ENCODE results near the gene TLR4. TPM values are rescaled to one million over a fixed set of nuclear protein-coding genes. Genes with fewer than 3 reads are reported as not detected.

TLR4 gene
- total RNA-seq, 4 donors from 2014 or later, result 54.1 to 106 (median 78.5) TPM

DNA sequence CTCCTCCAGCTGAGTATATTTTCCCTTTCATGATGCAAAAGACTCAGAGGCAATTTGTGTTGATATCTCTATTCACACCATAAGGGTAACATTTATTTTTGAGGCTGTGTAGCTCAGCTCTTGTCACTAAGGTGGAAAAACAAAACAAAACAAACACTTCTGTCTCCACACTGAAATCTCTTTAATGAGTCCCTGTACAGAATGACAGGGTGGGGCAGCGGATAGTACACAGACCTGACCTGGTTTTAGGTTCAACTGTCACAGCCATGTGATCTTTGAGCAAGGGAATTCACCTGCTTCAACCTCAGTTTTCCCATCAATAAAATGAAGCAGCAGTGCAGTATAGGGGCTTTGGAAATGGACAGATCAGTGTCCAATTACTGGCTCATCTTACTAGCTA is 29.3 kb downstream of the TLR4 start:
- TF ChIP-seq, protein P1, sequence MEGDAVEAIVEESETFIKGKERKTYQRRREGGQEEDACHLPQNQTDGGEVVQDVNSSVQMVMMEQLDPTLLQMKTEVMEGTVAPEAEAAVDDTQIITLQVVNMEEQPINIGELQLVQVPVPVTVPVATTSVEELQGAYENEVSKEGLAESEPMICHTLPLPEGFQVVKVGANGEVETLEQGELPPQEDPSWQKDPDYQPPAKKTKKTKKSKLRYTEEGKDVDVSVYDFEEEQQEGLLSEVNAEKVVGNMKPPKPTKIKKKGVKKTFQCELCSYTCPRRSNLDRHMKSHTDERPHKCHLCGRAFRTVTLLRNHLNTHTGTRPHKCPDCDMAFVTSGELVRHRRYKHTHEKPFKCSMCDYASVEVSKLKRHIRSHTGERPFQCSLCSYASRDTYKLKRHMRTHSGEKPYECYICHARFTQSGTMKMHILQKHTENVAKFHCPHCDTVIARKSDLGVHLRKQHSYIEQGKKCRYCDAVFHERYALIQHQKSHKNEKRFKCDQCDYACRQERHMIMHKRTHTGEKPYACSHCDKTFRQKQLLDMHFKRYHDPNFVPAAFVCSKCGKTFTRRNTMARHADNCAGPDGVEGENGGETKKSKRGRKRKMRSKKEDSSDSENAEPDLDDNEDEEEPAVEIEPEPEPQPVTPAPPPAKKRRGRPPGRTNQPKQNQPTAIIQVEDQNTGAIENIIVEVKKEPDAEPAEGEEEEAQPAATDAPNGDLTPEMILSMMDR (IDR thresholded peaks at IDR 0.05; ENCODE audit: low read depth), result no peak

DNA sequence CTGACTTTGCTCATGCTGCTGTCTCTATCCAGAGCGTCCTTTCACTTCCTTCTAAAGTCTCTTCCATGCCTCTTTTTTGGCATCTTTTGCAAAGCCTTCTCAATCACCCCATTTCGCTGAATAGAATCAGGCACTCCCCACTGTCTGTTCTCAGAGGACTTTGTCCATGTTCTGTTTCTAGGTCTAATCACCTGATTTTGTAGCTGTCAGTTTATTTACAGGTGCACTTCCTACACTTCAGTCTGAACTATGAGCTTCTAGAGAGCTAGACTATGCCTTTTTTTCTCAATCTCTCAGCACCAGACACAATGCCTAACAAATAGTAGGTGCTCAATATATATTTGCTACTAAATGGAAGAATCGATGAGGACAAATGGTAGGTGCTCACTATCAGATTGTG is 29.9 kb downstream of the TLR4 start:
- TF ChIP-seq, protein P1 (IDR thresholded peaks at IDR 0.05; ENCODE audit: low read depth), result no peak

DNA sequence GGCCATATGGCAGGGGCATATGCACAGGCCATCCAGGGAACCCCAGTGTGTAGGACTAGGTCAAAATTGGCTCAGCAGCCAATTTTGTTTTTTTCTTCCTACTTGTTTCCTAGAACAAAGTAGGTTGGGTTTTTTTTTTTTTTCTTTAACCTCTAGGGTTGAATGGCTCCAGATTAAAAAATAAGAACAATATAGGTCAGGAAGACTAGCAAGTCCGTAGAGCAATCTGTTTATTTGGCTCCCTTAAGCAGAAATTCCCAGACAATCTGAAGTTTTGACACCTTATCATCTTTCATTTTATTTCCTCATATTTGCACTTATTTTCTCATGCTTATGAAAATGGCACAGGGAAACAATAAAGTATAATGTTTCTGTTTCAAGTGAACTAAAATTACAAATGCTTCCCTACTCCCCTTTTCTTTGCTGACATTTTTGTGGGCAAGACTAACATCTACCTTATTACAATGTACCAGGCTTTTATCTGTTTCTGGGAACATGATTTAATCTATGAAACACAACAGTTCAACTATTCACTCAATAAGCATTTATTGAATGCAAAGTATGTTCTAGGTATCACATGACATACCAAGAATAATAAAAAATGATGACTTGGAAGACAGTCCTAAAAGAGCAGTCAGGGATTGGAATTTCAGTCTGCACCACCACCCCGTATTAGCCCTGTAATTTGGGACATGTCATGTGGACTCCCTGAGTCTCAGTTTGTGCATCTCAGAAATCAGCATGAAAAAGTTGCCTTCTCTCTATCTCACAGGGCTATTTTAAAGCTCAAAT is 30.5 kb downstream of the TLR4 start:
- TF ChIP-seq, protein P1 (IDR thresholded peaks at IDR 0.05; ENCODE audit: low read depth), result no peak

DNA sequence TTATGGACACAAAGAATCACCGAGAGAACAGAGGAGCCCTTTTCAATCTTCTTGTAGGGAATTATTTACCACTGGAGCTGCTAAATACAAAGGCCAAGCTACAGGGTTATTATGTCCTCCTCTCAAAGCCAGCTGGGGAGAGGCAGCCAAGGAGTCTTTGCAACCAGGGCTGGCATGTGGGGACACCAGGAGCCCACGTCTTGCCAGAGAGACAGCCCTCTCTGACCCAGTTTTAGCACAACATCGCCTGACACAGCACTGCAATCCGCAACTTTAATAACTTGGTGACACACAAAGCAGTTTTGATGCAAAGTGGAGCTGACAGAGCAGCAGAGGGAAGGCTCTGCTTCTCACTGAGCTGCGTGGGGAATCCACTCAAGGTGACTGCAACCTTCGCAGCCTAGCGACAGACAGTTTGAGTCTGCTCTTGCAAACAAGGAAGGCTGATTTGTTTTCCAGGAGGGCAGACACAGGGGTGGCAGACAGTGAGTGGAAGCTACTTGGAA is 33.6 kb downstream of the TLR4 start:
- TF ChIP-seq, protein P1 (IDR thresholded peaks at IDR 0.05; ENCODE audit: low read depth), result no peak

DNA sequence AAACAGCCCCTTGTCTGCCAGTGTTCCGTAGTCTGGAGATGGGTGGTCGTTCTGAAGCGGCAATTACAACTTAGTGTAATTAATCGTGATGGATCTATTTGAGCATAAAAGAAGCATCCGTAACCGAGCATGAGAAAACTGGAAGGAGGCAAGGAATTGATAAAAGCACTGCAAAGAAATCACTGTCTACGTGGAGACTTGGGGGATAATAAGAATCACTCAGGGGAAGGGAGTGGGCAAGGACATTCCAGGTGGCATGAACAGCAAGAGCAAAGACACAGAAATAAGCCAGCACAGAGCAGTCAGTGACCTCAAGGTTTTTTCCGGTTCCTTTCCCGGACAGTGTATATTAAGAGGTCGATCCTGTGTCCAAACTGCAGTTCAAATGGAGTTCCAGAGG is 35.0 kb downstream of the TLR4 start:
- TF ChIP-seq, protein P1 (IDR thresholded peaks at IDR 0.05; ENCODE audit: low read depth), result no peak

DNA sequence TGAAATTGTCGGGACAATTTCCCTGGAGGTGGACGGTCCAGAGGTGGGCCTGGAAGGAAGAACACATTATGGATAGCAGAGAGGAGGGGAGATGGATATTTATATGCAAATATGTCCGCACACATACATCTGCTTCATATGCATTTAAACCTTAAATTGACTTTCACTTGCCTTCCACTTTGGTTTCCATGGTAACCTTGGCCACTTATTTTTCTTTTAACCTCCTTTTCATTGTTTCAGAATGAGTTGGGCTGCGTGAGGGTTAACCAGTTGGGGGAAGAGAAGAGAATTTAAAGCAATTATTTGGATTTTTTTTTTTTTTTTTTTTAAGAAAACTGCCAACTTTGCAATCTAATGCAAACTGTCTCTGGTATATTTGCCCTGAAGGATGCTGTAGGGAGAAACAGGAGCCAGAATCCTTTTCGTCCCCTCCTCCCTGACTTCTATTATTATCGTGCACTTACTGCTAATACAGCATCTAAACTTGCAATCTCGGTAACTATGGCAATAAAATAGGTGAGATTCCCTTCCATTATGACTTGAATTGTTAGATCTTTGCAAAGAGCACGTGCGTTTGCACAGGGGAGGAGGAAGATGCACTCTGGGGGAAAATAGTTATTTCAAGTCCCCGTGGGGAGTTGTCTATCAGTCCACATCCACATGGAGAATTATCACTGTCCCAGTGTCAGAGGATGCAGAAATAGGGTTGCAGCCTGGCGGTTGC is 35.6 kb downstream of the TLR4 start:
- TF ChIP-seq, protein P1 (IDR thresholded peaks at IDR 0.05; ENCODE audit: low read depth), result no peak

DNA sequence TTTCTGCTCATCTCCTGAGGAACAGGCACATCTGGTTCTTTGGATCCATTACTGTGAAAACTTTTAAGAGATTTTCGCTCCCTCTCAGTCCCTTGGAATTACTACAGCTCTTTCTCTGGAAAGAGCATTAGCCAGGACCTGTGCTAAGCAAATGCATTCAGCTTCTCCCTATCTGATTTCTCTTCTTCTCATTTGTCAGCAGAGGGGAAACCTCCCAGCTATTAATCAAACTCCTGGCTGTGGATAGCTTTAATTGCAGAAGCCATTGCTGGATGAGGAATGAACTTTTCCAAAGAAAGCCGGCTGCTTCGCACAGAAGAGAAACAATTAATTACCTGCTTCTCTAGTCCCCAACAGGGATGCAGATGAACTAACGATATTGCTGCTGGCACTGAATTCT is 37.9 kb downstream of the TLR4 start:
- TF ChIP-seq, protein P1 (IDR thresholded peaks at IDR 0.05; ENCODE audit: low read depth), result no peak

Measured in subcutaneous adipose tissue (tissue), 4 donors.